GM12865 (cell line): ENCODE measurements around the gene ITGAV.

Experiments used
- DNase-seq: peaks from one replicate; pipeline ENCODE4 v3.0.0; 2010; ENCODE audit warnings: low read depth
- H3K4me3 ChIP-seq: 2 replicates; pipeline ENCODE4 v1.5.1; 2011; ENCODE audit warnings: mild to moderate bottlenecking, low read depth, low read length, control low read depth
- TF ChIP-seq, protein P1 (sequence below): IDR thresholded peaks from 2 replicates; pipeline ENCODE4 v1.5.1; 2011; ENCODE audit warnings: low read length, control low read depth, low read depth, inconsistent platforms; ENCODE audit not compliant: insufficient read depth; ENCODE audit errors: missing control alignments

Gene ITGAV

DNA sequence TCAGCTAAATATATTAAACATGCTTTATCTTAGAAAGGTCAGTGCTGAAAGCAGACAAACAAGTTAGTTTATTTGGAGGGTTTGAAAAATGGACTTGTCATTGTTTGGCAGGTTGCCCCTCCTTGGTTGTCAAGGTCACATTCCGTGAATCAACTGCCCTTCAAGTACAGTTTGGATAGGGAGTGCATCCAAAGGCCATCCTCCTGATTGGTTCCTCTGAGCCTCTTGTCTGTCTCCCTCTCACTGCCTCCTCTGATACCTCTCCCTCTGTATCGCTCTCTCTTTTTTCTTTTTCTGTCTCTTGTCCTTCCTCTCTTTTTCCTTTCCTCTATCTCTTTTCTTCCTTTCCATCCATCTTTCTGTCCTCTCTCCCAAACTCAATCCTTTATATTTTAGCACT lies 5.4 kb downstream of the ITGAV start:
- no peak for DNase-seq
- no peak overlapping the region for H3K4me3 ChIP-seq
- TF ChIP-seq, protein P1, sequence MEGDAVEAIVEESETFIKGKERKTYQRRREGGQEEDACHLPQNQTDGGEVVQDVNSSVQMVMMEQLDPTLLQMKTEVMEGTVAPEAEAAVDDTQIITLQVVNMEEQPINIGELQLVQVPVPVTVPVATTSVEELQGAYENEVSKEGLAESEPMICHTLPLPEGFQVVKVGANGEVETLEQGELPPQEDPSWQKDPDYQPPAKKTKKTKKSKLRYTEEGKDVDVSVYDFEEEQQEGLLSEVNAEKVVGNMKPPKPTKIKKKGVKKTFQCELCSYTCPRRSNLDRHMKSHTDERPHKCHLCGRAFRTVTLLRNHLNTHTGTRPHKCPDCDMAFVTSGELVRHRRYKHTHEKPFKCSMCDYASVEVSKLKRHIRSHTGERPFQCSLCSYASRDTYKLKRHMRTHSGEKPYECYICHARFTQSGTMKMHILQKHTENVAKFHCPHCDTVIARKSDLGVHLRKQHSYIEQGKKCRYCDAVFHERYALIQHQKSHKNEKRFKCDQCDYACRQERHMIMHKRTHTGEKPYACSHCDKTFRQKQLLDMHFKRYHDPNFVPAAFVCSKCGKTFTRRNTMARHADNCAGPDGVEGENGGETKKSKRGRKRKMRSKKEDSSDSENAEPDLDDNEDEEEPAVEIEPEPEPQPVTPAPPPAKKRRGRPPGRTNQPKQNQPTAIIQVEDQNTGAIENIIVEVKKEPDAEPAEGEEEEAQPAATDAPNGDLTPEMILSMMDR = no peak

DNA sequence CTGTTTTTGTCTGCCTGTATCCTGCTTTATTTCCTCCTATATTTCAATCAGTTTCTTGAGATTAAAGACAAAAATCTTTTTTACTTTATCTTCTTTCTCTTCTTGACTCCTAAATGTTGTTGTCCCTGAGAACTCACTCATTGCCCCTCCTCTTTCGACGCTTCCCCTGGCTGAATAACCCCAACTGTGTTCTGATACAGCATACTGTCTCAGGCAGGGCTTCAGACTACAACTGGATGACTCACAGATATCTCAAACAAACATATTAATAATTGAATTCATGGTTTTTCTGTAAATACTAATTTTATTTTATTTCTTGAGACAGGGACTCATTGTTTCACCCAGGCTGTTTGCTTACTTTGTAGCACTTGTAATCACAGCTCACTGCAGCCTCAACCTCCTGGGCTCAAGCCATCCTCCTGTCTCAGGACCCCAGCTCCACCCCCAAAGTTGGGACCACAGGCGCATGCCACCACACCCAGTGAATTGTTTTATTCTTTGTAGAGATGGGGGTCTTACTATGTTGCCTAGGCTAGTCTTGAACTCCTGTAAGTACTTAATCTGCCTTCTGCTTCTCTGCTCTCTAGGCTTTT lies 9.4 kb downstream of the ITGAV start:
- no peak overlapping the region for H3K4me3 ChIP-seq
- DNase-seq = no peak
- TF ChIP-seq, protein P1 = no peak

DNA sequence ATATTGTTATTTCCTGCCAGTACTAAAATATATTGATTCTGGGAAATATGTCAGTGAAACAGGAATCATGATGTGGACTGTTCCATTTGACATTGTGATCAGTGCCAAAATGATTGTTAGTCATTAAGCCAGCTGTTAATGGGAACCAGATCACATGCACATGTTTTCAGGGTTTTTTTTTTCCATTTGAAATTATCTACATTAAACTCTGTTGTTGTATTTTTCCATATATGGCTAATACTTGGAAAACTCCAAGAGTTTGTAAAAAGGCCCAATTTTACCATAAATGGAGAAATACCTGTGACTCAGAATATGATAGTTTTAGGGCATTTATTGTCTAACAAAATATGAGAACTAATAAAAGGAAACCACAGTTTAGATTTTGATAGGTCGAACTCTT lies 13.4 kb downstream of the ITGAV start:
- H3K4me3 ChIP-seq = no peak overlapping the region
- no peak for DNase-seq
- TF ChIP-seq, protein P1 = no peak

DNA sequence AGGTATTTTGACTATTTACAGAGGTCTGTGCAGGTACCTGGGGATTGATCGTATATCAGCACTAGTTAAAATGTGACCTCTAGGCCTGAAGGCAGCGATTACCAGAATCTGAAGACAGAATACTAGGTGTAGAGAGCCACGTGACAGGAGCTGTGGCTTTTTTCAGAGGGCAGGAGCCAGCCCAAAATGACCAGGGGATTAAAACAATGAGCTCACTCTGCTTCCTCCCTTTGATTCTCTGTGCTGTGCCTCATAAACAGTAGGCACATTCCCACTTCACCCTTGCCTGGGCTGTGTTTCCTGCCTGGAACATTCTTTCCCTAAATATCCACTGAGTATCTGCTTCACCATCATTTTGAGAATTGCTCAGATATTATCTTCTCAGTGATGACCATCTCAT lies 15.2 kb downstream of the ITGAV start:
- no peak for DNase-seq
- H3K4me3 ChIP-seq = no peak overlapping the region
- TF ChIP-seq, protein P1 = no peak

DNA sequence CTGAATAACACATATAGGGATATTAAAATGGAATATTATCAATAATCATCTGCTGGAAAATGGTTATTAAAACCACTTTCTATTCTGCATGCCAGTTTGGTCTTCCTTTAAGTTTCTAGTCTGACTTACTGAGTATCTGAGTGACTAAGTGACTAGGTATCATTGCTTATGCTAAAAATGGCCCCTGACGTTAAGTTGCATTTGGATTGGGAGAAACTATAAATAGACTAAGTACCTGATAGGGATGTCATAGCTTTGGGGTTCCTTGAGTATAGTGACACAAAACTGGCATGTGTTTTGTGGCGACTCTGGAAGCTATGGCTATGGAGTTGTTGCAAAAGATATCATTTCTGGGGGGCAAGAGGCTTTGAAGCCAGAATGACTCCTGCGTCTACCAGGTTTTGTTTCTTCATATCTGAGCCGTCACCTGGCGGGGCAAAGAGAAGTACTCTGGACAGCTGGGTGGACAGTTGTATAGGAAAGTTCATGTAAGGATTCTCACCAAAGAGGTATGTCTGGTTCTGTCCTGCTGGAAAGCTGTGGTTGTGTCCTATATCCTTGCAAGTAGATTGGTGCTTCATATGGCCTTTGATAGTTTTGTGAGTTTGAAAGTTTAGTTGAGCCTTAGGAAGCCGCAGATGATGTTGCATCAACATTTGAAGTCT lies 17.9 kb downstream of the ITGAV start:
- TF ChIP-seq, protein P1 = no peak
- H3K4me3 ChIP-seq = no peak overlapping the region
- DNase-seq = no peak

DNA sequence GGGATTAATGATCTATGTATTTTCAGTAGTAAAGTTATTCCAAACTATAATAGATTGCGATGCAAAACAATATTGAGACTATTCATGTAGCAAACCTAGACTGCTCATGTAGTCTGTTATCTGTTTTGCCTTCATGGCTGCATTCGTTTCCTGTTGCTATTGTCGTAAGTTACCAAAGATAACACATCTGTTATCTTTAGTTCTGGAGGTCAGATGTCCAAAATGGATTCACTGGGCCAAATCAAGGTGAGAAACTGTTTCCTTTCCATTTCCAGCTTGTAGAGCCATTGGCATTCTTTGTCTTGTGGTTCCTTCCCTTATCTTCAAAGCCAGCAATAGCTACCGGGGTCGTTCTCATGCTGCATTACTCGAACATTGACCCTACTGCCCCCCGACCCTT lies 20.9 kb downstream of the ITGAV start:
- no peak for DNase-seq
- TF ChIP-seq, protein P1 = no peak
- no peak overlapping the region for H3K4me3 ChIP-seq

DNA sequence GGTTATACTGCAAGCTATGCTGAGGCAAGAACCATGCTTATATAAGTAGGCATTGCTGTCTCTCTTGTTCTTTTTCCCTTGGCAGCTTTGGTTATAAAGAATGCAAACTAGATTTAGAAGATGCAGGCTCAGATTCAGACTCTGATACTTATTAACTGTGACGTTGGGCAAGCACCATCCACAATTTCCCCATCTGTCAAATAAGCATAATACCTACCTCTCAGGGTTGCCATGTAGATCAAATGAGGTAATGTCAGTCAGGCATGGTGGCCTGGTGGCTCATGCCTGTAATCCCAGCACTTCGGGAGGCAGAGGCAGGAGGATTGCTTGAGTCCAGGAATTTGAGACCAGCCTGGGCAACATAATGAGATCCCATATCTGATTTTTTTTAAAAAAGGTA lies 21.7 kb downstream of the ITGAV start:
- TF ChIP-seq, protein P1 = no peak
- H3K4me3 ChIP-seq = no peak overlapping the region
- DNase-seq = no peak
